B cell (primary cell): ENCODE results near the gene CTNNA2.

Source experiments
- EZH2 ChIP-seq: IDR thresholded peaks from 2 replicates; pipeline ENCODE4 v1.6.1; 2012; ENCODE audit warnings: borderline replicate concordance, low read depth, mild to moderate bottlenecking, moderate library complexity, low read length; ENCODE audit not compliant: insufficient read depth, poor library complexity, severe bottlenecking
- TF ChIP-seq, protein P1 (sequence below): fragments of 200-600 bp; IDR thresholded peaks from one replicate; pipeline ENCODE4 v1.8.0; 2022; ENCODE audit warnings: antibody characterized with exemption, mild to moderate bottlenecking

DNA sequence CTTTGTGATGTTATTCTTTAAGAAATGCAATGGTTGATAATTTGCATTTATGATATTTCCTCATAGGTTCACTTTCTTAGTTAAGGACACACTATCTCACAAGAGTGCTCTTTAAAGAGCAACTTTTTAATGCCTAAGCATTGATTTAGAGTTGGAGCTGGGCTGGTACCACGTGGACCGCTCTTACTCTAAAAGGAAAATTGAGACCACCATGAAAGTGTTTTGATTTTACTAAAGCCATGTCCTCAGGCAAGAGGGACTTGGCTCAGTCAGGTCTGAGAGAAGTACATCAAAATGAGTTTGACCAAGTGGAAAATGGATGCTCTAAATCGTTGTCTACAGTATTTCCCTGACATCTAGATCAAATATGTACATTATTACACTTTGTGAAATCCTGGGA lies 489.3 kb downstream of the CTNNA2 start:
- TF ChIP-seq, protein P1, sequence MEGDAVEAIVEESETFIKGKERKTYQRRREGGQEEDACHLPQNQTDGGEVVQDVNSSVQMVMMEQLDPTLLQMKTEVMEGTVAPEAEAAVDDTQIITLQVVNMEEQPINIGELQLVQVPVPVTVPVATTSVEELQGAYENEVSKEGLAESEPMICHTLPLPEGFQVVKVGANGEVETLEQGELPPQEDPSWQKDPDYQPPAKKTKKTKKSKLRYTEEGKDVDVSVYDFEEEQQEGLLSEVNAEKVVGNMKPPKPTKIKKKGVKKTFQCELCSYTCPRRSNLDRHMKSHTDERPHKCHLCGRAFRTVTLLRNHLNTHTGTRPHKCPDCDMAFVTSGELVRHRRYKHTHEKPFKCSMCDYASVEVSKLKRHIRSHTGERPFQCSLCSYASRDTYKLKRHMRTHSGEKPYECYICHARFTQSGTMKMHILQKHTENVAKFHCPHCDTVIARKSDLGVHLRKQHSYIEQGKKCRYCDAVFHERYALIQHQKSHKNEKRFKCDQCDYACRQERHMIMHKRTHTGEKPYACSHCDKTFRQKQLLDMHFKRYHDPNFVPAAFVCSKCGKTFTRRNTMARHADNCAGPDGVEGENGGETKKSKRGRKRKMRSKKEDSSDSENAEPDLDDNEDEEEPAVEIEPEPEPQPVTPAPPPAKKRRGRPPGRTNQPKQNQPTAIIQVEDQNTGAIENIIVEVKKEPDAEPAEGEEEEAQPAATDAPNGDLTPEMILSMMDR = no peak
- no peak for TF ChIP-seq EZH2
